Measurements from ENCODE around the gene DNM3.

Gene DNM3

DNA sequence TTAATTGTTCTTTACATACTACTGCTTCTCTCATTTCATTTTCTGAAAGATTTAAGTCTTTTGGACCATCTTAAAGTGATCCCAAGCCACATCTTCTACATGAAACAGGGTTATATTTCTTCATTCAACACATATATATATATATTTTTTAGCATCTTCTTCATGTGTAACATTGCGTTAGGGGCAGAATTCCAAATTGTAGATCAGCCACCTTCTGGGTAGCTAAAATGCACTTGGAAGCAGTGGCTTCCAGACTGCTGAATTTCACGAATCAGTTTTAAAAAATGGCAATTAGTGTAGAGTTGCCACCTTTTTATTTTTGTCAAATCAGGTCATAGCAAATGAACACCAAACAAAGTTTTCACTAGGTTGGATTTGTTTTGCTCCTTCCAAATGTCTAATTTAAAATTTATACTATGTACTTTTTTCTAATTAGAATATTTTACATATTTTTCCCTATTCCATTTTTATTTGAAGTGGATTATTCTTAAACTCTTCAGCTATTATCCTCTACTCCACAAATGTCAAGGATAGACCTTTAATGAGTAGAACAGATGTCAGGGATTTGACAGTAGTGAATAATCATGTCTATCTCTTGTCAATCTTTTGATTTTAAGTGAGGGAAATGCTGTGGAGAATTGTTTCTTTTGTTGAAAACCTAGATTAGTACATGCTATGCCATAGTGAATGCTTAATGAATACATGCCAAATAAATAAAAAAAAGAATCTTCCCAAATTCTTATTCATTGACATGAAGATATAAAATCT, 55.8 kb downstream of the DNM3 start:
- Histone ChIP-seq H3K4me1 (ENCODE audit: insufficient read depth, low read length) (peaks cover 11% of the 10 kb centered on the region), H3K27me3 (ENCODE audit: insufficient read depth, low read length) (no peaks in the 10 kb centered on the region), H3K36me3 (ENCODE audit: insufficient read depth, low read length) (no peaks in the 10 kb centered on the region), H3K4me3 (ENCODE audit: low read length) (no peak overlapping the region), H3K9me3 (ENCODE audit: low read length) (no peaks in the 10 kb centered on the region), H2AFZ (ENCODE audit: low read depth, low read length) (no peak overlapping the region)

- H3K4me3 ChIP-seq (ENCODE audit: low read length), result peak overlapping the region; percentile 30
- H3K36me3 ChIP-seq (ENCODE audit: insufficient read depth, low read length), result no peaks in the 10 kb centered on the region
- H3K27me3 ChIP-seq (ENCODE audit: insufficient read depth, low read length), result no peaks in the 10 kb centered on the region
- no peaks in the 10 kb centered on the region for H3K9me3 ChIP-seq (ENCODE audit: low read length)
- peak overlapping the region; percentile 11 for H2AFZ ChIP-seq (ENCODE audit: low read depth, low read length)
- H3K4me1 ChIP-seq (ENCODE audit: insufficient read depth, low read length), result peaks cover 11% of the 10 kb centered on the region
Observed at GRCh38 chr1:171898941-171899340, 57.6 kb downstream of the DNM3 start.

GRCh38 chr1:171899838-171900237, 58.5 kb downstream of the DNM3 start:
- Histone ChIP-seq H3K4me3 (ENCODE audit: low read length) (no peak overlapping the region), H3K27me3 (ENCODE audit: insufficient read depth, low read length) (no peaks in the 10 kb centered on the region), H2AFZ (ENCODE audit: low read depth, low read length) (peak overlapping the region; percentile 11), H3K9me3 (ENCODE audit: low read length) (no peaks in the 10 kb centered on the region), H3K4me1 (ENCODE audit: insufficient read depth, low read length) (peaks cover 11% of the 10 kb centered on the region), H3K36me3 (ENCODE audit: insufficient read depth, low read length) (no peaks in the 10 kb centered on the region)

- Histone ChIP-seq H3K27me3 (ENCODE audit: insufficient read depth, low read length) (no peaks in the 10 kb centered on the region), H3K36me3 (ENCODE audit: insufficient read depth, low read length) (no peaks in the 10 kb centered on the region), H3K4me3 (ENCODE audit: low read length) (no peak overlapping the region), H3K4me1 (ENCODE audit: insufficient read depth, low read length) (peaks cover 11% of the 10 kb centered on the region), H2AFZ (ENCODE audit: low read depth, low read length) (no peak overlapping the region), H3K9me3 (ENCODE audit: low read length) (no peaks in the 10 kb centered on the region)
Observed at GRCh38 chr1:171901245-171901644, 59.9 kb downstream of the DNM3 start.

DNA sequence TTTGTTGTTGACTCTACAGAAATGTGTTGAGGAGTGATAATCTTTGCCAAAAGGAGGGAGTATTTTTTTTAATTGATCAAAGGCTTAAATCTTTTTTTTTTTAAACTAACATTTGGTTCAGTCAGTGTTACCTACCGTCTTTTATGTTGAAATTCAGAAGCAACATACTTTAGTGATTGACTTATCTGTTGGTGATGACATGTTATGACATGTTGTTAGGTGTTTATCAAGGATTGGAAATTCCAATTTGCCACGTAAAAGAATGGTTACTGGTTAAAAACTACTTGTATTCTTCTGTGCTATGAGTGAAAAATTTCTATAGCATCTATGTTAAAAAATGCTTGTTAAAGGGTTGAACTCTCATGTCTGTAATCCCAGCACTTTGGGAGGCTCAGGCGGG, 61.2 kb downstream of the DNM3 start:
- Histone ChIP-seq H2AFZ (ENCODE audit: low read depth, low read length) (no peak overlapping the region), H3K27me3 (ENCODE audit: insufficient read depth, low read length) (no peaks in the 10 kb centered on the region), H3K4me3 (ENCODE audit: low read length) (no peak overlapping the region), H3K9me3 (ENCODE audit: low read length) (no peaks in the 10 kb centered on the region), H3K4me1 (ENCODE audit: insufficient read depth, low read length) (peaks cover 11% of the 10 kb centered on the region), H3K36me3 (ENCODE audit: insufficient read depth, low read length) (no peaks in the 10 kb centered on the region)

DNA sequence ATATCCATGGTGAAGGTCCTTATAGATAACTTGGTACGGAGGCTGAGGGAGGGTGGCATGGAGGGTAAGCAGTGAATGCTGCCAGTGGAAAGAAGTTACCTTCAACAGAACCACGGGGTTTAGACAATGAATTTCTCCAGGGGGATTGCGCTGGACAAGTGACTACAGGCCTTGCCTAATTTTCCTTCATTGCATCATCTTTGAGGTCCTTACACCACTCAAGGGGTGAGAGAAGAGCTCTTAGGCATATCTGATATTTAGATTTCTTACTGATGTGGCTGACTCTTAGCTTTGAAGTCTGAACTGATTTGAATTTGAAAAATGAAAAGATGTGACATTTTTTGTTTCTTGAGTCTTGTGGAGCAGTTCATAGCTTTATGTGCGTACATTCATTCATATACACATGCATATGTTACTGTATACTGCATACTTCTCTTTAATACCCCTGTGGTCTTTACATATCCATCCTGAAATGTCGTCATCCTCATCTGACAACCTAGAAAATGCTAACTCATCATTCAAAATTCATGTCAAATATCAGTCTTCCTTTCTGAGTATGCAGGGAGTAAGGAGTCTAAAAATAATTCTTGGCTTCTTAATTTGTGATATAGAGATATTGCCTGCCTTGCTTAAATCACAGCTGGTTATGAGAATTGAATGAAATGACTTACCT, 63.6 kb downstream of the DNM3 start:
- H3K4me3 ChIP-seq (ENCODE audit: low read length), result no peak overlapping the region
- no peaks in the 10 kb centered on the region for H3K9me3 ChIP-seq (ENCODE audit: low read length)
- no peak overlapping the region for H2AFZ ChIP-seq (ENCODE audit: low read depth, low read length)
- no peaks in the 10 kb centered on the region for H3K27me3 ChIP-seq (ENCODE audit: insufficient read depth, low read length)
- H3K36me3 ChIP-seq (ENCODE audit: insufficient read depth, low read length), result no peaks in the 10 kb centered on the region
- peaks cover 12% of the 10 kb centered on the region for H3K4me1 ChIP-seq (ENCODE audit: insufficient read depth, low read length)

DNA sequence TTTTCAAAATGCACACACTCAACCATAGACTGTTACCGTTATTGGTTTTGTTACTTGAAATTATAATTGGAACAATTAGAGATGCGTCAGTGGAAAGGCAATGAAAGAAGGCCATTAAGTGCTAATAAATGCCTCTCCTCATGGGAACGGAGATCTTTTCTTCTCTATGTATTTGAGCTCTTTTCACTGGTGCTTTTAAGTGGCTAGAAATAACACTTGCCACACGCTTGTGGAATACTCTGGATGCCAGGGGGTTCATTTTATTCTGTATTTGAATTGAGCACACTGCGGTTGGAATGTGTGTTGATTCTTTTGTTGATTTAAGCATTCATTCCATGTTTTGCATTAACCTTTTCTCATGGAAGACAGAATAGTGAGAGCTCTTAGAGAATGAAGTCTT, 68.4 kb downstream of the DNM3 start:
- H3K4me1 ChIP-seq (ENCODE audit: insufficient read depth, low read length), result peaks cover 28% of the 10 kb centered on the region
- H3K4me3 ChIP-seq (ENCODE audit: low read length), result no peak overlapping the region
- no peaks in the 10 kb centered on the region for H3K9me3 ChIP-seq (ENCODE audit: low read length)
- H3K36me3 ChIP-seq (ENCODE audit: insufficient read depth, low read length), result no peaks in the 10 kb centered on the region
- no peak overlapping the region for H2AFZ ChIP-seq (ENCODE audit: low read depth, low read length)
- H3K27me3 ChIP-seq (ENCODE audit: insufficient read depth, low read length), result no peaks in the 10 kb centered on the region

DNA sequence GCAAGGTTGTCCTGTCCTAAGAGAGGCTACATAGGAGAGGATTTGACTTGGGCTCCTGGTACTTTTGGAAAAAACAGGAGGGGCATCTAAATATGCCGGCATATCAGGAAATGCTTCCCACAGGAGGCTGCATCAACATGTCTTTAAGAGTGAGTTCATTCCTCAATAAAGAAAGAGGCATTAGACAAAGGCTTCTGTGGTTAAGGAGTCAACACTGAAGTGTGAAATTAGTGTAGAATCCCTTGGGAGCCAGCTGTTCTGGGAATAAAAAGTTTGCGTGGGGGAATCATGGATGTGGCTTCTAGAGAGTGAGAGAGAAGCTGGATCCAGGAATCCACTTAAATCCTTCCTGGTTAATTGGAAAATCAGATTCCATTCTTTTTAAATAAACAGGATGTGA, 69.5 kb downstream of the DNM3 start:
- Histone ChIP-seq H3K4me3 (ENCODE audit: low read length) (no peak overlapping the region), H3K4me1 (ENCODE audit: insufficient read depth, low read length) (peaks cover 28% of the 10 kb centered on the region), H3K27me3 (ENCODE audit: insufficient read depth, low read length) (no peaks in the 10 kb centered on the region), H3K9me3 (ENCODE audit: low read length) (no peaks in the 10 kb centered on the region), H3K36me3 (ENCODE audit: insufficient read depth, low read length) (no peaks in the 10 kb centered on the region), H2AFZ (ENCODE audit: low read depth, low read length) (no peak overlapping the region)

DNA sequence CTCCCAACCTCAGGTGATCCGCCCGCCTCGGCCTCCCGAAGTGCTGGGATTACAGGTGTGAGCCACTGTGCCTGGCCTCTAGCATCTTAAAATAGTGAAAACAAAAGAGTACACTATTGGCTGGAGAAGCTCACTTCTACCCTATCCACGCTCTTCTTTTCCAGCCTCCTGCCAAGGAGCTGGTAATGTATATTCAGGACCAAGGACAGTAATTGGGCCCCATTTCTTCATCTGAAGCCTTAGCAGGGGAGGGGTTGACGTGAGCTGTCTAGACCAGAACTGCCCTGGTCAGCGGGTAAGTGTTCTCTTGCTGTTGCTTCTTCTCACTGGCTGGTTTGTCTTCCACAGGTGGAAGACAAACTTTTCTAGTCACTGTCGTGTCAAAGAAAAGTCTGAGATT, 70.2 kb downstream of the DNM3 start:
- H3K4me3 ChIP-seq (ENCODE audit: low read length), result no peak overlapping the region
- no peak overlapping the region for H2AFZ ChIP-seq (ENCODE audit: low read depth, low read length)
- H3K4me1 ChIP-seq (ENCODE audit: insufficient read depth, low read length), result peaks cover 34% of the 10 kb centered on the region
- H3K9me3 ChIP-seq (ENCODE audit: low read length), result no peaks in the 10 kb centered on the region
- H3K27me3 ChIP-seq (ENCODE audit: insufficient read depth, low read length), result no peaks in the 10 kb centered on the region
- H3K36me3 ChIP-seq (ENCODE audit: insufficient read depth, low read length), result no peaks in the 10 kb centered on the region

GRCh38 chr1:171912509-171913175, 71.3 kb downstream of the DNM3 start:
- no peaks in the 10 kb centered on the region for H3K9me3 ChIP-seq (ENCODE audit: low read length)
- no peaks in the 10 kb centered on the region for H3K27me3 ChIP-seq (ENCODE audit: insufficient read depth, low read length)
- H2AFZ ChIP-seq (ENCODE audit: low read depth, low read length), result no peak overlapping the region
- no peaks in the 10 kb centered on the region for H3K36me3 ChIP-seq (ENCODE audit: insufficient read depth, low read length)
- H3K4me1 ChIP-seq (ENCODE audit: insufficient read depth, low read length), result peaks cover 38% of the 10 kb centered on the region
- H3K4me3 ChIP-seq (ENCODE audit: low read length), result no peak overlapping the region

DNA sequence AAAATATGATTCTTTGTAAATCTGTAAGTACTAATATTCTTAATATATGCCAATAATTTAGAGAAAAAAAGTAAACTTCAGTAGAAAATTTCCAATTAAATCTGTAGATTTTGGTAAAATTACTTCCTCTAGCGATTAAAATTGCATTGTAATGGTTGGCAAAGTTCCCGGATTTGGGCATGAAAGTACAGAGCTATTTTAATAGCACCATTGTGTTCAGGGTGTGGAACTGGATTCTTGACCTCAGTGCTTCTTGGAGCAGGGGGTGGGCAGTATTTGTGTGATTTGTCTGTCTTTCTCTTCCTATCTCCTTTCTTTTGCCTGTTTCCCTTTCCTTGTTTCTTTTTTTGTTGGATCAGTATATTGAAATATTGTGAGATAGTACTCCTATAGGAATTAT, 72.1 kb downstream of the DNM3 start:
- H3K9me3 ChIP-seq (ENCODE audit: low read length), result no peaks in the 10 kb centered on the region
- H3K36me3 ChIP-seq (ENCODE audit: insufficient read depth, low read length), result no peaks in the 10 kb centered on the region
- H3K4me1 ChIP-seq (ENCODE audit: insufficient read depth, low read length), result peaks cover 38% of the 10 kb centered on the region
- no peak overlapping the region for H3K4me3 ChIP-seq (ENCODE audit: low read length)
- H3K27me3 ChIP-seq (ENCODE audit: insufficient read depth, low read length), result no peaks in the 10 kb centered on the region
- H2AFZ ChIP-seq (ENCODE audit: low read depth, low read length), result no peak overlapping the region

- Histone ChIP-seq H3K27me3 (ENCODE audit: insufficient read depth, low read length) (no peaks in the 10 kb centered on the region), H3K36me3 (ENCODE audit: insufficient read depth, low read length) (no peaks in the 10 kb centered on the region), H3K4me1 (ENCODE audit: insufficient read depth, low read length) (peaks cover 14% of the 10 kb centered on the region), H3K4me3 (ENCODE audit: low read length) (no peak overlapping the region), H2AFZ (ENCODE audit: low read depth, low read length) (no peak overlapping the region), H3K9me3 (ENCODE audit: low read length) (no peaks in the 10 kb centered on the region)
Observed at GRCh38 chr1:171916315-171916771, 75.0 kb downstream of the DNM3 start.

DNA sequence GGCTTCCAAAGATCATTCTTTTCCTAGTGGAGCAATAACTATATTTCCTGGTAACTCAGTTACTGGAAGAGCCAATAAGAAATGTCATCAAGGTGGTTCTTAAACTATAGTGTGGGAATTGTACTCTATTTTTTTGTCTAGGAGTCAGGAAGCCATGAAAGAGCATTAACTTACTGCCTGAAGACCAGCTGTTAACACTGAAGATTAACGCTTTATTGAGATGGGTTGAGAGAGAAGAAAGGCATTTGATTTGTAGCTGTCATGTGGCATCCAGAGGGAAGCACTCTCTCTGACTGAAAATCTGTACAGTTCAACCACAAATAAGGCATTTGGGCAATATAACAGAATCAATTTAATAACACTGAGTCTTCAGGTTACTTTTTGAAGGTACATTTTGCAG, 76.0 kb downstream of the DNM3 start:
- no peaks in the 10 kb centered on the region for H3K27me3 ChIP-seq (ENCODE audit: insufficient read depth, low read length)
- H3K4me1 ChIP-seq (ENCODE audit: insufficient read depth, low read length), result peaks cover 14% of the 10 kb centered on the region
- no peak overlapping the region for H2AFZ ChIP-seq (ENCODE audit: low read depth, low read length)
- no peaks in the 10 kb centered on the region for H3K9me3 ChIP-seq (ENCODE audit: low read length)
- H3K36me3 ChIP-seq (ENCODE audit: insufficient read depth, low read length), result no peaks in the 10 kb centered on the region
- no peak overlapping the region for H3K4me3 ChIP-seq (ENCODE audit: low read length)
